Ovary (tissue), 3 donors: ENCODE results near the gene DTL.

Source experiments
- POLR2A ChIP-seq: fragments of 450-650 bp; IDR thresholded peaks from one replicate; pipeline ENCODE4 v1.6.1; 2017; ENCODE audit warnings: antibody characterized with exemption, mild to moderate bottlenecking, moderate library complexity
- TF ChIP-seq, protein P1 (sequence below), 3 donors: fragments of 450-650 bp in 2 of 3; fragments of 200-600 bp in 1 of 3; IDR thresholded peaks; one replicate each; pipeline versions ENCODE4 v1.5.1 to v1.8.0; 2016 to 2022; ENCODE audit warnings: antibody characterized with exemption in 3 of 3, mild to moderate bottlenecking in 1 of 3
- donor health status: DM: no; HTN: no; CAD: no.

DNA sequence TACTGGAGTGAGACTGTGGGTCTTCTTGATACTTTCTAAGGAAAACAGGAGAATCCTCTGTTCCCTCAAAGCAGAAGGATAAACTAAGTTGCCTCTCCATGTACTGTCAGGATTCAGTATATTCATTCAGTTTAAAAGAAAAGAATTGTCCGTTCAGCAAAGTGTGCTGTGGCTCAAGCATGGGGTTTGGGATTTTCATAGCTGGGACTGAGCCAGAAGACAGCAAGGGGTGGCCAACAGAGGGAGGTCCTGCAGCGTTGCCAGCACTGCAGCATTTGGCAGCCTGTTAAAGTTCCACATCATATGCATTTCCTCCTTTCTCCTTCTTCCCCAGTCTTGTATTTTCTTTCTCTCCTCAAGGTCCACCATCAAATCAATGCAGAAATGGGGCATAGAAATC lies 75.1 kb downstream of the DTL start:
- TF ChIP-seq, protein P1, sequence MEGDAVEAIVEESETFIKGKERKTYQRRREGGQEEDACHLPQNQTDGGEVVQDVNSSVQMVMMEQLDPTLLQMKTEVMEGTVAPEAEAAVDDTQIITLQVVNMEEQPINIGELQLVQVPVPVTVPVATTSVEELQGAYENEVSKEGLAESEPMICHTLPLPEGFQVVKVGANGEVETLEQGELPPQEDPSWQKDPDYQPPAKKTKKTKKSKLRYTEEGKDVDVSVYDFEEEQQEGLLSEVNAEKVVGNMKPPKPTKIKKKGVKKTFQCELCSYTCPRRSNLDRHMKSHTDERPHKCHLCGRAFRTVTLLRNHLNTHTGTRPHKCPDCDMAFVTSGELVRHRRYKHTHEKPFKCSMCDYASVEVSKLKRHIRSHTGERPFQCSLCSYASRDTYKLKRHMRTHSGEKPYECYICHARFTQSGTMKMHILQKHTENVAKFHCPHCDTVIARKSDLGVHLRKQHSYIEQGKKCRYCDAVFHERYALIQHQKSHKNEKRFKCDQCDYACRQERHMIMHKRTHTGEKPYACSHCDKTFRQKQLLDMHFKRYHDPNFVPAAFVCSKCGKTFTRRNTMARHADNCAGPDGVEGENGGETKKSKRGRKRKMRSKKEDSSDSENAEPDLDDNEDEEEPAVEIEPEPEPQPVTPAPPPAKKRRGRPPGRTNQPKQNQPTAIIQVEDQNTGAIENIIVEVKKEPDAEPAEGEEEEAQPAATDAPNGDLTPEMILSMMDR (IDR thresholded peaks at IDR 0.05) = no peak
- no peak for TF ChIP-seq POLR2A
